ENCODE measurements around the gene C1S.

Gene C1S

GRCh38 chr12:7091660-7092228 is 31.2 kb downstream of the C1S start:
- TF ChIP-seq CTCF (IDR thresholded peaks at IDR 0.05; ENCODE audit: extremely low read depth, missing control alignments) = no peak
- DNase-seq (ENCODE audit: low spot score) = no peak

DNA sequence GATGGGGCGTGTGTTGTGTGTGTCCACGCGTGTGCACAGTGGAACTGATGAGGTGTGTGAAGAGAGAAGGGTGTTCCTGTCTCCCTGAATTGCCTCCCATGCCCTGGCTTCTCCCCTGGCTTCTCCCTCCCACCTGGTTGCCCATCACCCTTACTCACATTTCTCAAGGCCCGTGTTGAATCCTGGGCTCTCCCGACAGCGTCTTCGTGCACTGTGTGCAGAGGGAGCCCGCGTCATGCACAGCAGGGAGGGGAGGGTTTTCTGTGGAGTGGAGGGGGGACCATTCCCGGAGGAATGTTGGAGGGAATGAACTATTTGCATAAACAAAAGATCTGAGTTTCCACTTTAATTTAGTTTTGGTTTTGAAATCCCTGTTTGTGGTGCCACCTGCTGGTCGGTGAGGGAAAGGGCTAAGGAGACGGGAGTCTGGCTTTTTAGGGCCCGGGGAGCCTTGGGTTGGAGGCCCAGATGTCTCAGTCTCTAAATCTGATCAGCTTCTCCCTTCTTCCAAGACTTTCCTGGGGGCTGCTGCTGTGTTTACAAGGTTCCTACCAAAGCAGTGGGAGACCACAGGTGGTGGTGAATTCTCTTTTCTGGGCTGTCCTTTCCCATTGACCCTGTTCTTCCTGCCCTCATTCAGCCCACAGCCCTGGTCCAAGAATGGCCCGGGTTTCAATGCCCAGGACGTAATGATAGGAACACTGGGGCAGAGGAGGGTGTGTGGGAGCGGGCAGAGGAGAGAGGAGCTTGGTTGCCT is 31.9 kb downstream of the C1S start, which contains the start of gene C1R:
Gene C1R (minus strand): TSS at position 217 of the 757 bp plus-strand sequence. CDS start 57 bp downstream, at position 160.
- peak; percentile 71 for TF ChIP-seq CTCF (IDR thresholded peaks at IDR 0.05; ENCODE audit: extremely low read depth, missing control alignments)
- DNase-seq (ENCODE audit: low spot score) = peak; percentile 80

DNA sequence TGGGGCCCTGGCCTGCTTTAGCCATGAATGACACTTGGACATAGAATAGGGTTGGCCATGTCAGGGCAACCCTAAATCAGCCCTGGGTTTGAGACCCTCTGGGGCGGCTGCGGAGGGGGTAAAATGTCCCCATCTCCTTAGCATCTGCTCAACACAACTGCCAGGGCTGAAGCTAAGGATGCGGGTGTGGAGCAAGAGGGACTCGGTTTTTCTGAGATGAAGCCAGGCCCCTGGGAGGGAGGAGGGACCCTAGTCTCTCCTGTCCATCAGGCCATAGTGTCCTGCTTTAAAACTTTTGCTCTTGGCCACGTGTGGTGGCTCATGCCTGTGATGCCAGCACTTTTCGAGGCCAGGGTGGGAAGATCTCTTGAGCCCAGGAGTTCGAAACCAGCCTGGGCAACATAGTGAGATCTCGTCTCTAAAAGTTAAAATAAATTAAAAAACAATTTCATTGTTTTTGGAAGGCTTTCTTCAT is 32.5 kb downstream of the C1S start:
- DNase-seq (ENCODE audit: low spot score) = no peak

DNA sequence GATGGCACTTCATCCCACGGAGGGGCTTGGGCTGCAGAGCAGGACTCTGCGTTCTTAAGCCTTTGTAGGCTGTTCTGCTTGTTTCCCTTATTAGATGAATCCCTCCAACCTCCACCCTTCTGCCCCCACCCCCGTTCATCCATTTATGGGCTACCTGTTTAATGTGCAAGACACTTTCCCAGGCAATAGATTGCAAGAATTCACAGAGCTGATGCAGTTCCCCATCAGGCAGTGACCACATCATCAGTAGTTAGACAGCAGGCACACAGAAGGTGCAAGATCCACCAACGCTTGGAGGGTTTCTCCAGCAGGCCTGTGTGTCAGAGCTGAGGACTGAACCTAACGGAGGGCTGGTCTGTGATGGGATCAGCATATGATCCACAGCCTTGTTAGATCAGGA is 33.0 kb downstream of the C1S start:
- TF ChIP-seq CTCF (IDR thresholded peaks at IDR 0.05; ENCODE audit: extremely low read depth, missing control alignments) = no peak
- DNase-seq (ENCODE audit: low spot score) = no peak

More for the DNA sequence above, 32.5 kb downstream of the C1S start:
- no peak for TF ChIP-seq CTCF (IDR thresholded peaks at IDR 0.05; ENCODE audit: extremely low read depth, missing control alignments)

GRCh38 chr12:7093892-7094291 is 33.4 kb downstream of the C1S start:
- TF ChIP-seq CTCF (IDR thresholded peaks at IDR 0.05; ENCODE audit: extremely low read depth, missing control alignments) = no peak
- no peak for DNase-seq (ENCODE audit: low spot score)

DNA sequence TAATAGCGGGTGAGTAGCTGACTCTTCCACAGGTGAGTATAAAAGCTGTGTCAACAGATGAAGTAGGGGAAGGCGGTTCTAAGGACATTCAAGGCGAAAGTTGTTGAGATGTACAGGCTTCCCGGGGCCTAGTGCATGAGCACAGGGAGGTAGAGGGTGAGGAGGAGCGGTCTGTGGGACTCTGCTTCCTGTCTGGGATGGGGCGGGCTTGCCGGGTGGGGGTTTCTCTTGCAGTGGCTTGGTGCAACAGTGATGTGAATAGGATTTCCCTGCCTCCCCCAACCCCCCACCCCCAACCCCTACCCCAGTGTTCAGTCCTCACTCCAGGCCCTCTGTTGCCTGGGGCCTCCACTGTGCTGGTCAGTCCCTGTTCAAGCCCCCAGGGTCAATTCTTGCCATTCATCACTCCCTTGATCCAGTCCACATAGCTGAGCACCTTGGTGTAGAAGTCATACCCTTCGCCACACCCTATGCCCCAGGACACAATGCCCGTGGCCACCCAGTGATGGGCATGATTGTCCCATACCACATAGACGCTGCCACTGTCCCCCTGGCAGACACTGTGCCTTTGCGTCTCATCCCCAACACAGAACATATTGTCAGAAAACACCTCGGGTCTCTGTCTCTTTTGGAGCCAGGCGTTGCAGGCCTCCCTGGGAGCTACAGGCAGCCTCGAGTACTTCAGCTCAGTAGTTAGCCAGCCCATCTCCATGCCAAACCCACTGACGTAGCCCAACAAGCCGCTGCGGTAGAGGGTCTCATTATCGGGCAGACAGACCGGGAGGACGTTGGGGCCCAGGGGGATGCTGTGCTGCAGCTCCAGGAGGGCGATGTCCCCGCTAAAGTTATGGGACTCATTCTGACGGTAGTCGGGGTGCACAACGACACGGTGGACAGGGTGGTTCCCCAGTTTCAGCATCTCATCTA is 35.8 kb downstream of the C1S start:
- no peak for DNase-seq (ENCODE audit: low spot score)

More for the DNA sequence above, 35.8 kb downstream of the C1S start:
- TF ChIP-seq CTCF (IDR thresholded peaks at IDR 0.05; ENCODE audit: extremely low read depth, missing control alignments) = no peak

Measured in GM20000 (cell line).